ENCODE results near the gene DIAPH3.

- TF ChIP-seq CTCF (IDR thresholded peaks at IDR 0.05) (no peak), POLR2A (IDR thresholded peaks at IDR 0.05) (no peak)
These were observed 278.7 kb downstream of the DIAPH3 start for GRCh38 chr13:59885076-59885475.
